ENCODE measurements around the gene SAPCD2.

DNA sequence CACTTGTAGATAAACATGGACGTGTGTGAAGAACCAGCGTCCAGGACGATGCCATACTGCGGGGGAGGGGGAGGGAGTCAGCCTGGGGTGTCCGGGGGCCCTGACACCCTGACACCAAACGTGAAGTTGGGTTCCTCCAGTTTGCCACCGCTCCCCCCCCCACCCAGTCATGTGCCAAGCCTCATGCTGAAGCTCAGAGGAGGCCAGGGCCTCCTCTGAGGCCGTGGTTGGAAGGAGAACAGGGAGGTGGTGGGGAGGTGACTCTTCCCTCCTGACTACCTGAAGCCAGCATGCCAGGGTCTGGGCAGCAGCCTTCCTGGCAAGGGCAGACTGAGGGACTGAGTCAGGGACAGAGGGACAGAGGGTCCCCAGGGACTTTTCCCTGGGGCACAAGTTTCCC, 18.1 kb downstream of the SAPCD2 start:
- TF ChIP-seq GATA2 (IDR thresholded peaks at IDR 0.05; ENCODE audit: low read depth, low read length) (no peak), GATA3 (IDR thresholded peaks at IDR 0.05; ENCODE audit: low read depth, low read length) (no peak)
